Lower leg skin (tissue), 3 donors: Measurements from ENCODE around the gene OGA.

Source experiments
- POLR2A ChIP-seq, 2 donors: fragments of 450-650 bp; IDR thresholded peaks; one replicate each; pipeline ENCODE4 v1.6.1; 2016 to 2017; ENCODE audit warnings: antibody characterized with exemption in 2 of 2, mild to moderate bottlenecking in 1 of 2, moderate library complexity in 1 of 2
- TF ChIP-seq, protein P1 (sequence below), 3 donors: fragments of 450-650 bp; IDR thresholded peaks; one replicate each; pipeline ENCODE4 v1.5.1; 2016; ENCODE audit warnings: antibody characterized with exemption in 3 of 3, mild to moderate bottlenecking in 3 of 3, moderate library complexity in 2 of 3

DNA sequence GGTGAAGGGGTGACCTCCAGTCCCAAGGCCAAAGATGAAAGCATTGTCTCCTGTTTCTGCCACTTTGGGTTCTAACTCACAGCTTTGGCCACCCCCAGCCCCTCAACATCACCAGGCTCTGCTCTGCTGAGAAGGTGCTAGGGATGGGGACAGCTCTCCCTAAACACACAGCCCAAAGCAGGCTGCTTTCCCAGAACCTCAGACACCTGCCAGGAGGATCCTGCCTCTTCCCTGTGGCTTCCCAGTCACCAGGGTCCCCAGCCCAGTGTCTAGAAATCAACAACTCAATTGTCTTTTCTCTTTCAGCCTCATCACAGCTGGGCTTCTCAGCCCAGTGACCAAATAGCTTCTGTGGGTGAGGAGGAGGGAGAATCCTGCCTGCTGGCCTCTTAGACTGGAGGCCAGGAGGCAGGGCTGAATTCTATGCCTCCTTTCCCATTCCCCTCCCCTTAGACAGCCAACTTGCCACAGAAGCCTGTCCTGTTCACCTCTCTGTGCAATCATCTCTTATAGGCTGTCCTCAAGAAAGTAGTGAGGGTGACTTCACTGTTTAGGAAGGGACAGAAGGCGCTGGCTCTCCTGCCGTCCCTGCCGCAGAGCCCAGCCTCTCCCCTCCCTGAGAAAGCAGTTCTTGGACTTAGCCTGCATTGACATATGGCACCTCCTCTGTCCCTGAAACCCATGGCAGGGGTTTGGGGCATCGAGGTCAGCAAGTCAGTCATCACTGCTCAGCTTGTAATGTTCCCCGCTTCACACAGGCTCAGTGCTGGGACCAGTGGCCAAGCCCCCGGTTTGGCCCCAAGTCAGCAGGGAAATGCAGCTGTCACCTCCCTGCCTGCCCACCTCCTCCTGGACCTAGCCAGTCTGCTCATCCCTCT is 46.0 kb downstream of the OGA start:
- TF ChIP-seq, protein P1, sequence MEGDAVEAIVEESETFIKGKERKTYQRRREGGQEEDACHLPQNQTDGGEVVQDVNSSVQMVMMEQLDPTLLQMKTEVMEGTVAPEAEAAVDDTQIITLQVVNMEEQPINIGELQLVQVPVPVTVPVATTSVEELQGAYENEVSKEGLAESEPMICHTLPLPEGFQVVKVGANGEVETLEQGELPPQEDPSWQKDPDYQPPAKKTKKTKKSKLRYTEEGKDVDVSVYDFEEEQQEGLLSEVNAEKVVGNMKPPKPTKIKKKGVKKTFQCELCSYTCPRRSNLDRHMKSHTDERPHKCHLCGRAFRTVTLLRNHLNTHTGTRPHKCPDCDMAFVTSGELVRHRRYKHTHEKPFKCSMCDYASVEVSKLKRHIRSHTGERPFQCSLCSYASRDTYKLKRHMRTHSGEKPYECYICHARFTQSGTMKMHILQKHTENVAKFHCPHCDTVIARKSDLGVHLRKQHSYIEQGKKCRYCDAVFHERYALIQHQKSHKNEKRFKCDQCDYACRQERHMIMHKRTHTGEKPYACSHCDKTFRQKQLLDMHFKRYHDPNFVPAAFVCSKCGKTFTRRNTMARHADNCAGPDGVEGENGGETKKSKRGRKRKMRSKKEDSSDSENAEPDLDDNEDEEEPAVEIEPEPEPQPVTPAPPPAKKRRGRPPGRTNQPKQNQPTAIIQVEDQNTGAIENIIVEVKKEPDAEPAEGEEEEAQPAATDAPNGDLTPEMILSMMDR (IDR thresholded peaks at IDR 0.05) = no peak
- TF ChIP-seq POLR2A (IDR thresholded peaks at IDR 0.05) = no peak
